ENCODE measurements around the gene MAP3K6.

The MAP3K6 gene

DNA sequence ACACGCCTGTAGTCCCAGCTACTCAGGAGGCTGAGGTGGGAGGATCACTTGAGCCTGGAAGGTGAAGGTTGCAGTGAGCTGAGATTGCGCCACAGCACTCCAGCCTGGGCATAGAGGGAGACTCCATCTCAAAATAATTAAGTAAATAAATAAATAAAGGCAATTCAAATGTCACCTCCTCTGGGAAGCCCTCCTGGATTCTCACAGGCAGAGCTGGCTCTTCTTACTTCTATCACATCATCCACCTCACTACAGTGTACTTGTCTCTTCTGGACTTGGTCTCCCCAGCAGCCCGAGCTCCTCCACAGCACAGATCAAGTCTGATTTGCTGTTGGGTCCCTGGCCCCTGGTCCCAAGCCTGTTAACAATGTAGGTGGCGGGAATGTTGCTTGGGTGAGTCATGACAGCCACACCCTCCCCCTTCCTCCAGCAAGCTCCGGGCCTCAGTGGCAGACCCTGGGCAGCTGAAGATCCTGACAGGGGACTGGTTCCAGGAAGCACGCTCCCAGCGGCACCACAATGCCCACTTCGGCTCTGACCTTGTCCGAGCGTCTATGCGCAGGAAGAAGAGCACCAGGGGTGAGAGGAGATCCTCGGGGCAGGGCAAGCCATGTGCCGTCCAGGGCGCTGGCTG lies 19.7 kb downstream of the MAP3K6 start:
- no peak overlapping the region for H3K4me3 ChIP-seq (ENCODE audit: insufficient read depth, low read depth, low read length, poor library complexity, severe bottlenecking)
- H3K27me3 ChIP-seq (replicated peaks; ENCODE audit: control insufficient read depth, insufficient read depth, low read length, poor library complexity, severe bottlenecking): no peaks in the 10 kb centered on the region
- H3K36me3 ChIP-seq (ENCODE audit: control insufficient read depth, insufficient read depth, low read length): peaks cover 42% of the 10 kb centered on the region
- H3K4me1 ChIP-seq (ENCODE audit: control insufficient read depth, insufficient read depth, low read length, poor library complexity, severe bottlenecking): peaks cover 18% of the 10 kb centered on the region
- no peak for DNase-seq
- H3K9me3 ChIP-seq (ENCODE audit: control insufficient read depth, low read length): no peaks in the 10 kb centered on the region
- H3K27ac ChIP-seq (ENCODE audit: insufficient read depth, low read length, poor library complexity, severe bottlenecking): no peak overlapping the region

DNA sequence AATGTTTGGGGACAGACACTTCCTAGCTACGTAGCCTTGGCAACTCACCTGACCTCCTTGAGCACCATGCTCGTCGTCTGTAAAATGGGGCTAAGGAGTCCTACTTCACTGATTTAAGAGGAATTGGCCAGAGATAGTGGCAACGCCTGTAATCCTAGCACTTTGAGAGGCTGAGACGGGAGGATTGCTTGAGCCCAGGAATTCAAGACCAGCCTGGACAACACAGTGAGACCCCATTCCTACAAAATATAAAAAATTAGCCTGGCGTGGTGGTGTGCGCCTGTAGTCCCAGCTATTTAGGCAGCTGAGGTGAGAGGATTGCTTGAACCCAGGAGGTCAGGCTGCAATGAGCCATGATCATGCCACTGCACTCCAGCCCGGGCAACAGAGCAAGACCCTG lies 20.4 kb downstream of the MAP3K6 start:
- H3K9me3 ChIP-seq (ENCODE audit: control insufficient read depth, low read length): no peaks in the 10 kb centered on the region
- no peaks in the 10 kb centered on the region for H3K27me3 ChIP-seq (replicated peaks; ENCODE audit: control insufficient read depth, insufficient read depth, low read length, poor library complexity, severe bottlenecking)
- no peak for DNase-seq
- no peak overlapping the region for H3K27ac ChIP-seq (ENCODE audit: insufficient read depth, low read length, poor library complexity, severe bottlenecking)
- H3K4me3 ChIP-seq (ENCODE audit: insufficient read depth, low read depth, low read length, poor library complexity, severe bottlenecking): no peak overlapping the region
- peaks cover 24% of the 10 kb centered on the region for H3K4me1 ChIP-seq (ENCODE audit: control insufficient read depth, insufficient read depth, low read length, poor library complexity, severe bottlenecking)
- peaks cover 38% of the 10 kb centered on the region for H3K36me3 ChIP-seq (ENCODE audit: control insufficient read depth, insufficient read depth, low read length)

DNA sequence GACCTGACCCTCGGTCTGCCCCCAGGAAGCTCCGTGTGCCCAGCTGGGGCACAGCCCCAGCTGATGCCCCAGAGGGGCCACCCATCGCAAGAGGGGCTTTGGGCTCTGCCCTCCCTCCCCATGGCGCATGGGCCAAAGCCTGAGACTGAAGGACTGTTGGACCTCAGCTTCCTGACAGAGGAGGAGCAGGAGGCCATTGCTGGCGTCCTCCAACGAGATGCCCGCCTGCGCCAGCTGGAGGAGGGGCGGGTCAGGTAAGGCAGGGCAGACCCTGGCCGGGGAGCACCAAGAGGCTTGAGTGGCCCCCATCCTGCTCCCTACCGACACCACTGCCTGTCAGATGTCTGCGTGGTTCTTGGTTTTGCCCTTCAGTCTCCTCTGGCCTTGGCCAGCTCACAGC lies 21.5 kb downstream of the MAP3K6 start:
- Histone ChIP-seq H3K4me3 (ENCODE audit: insufficient read depth, low read depth, low read length, poor library complexity, severe bottlenecking) (no peak overlapping the region), H3K27ac (ENCODE audit: insufficient read depth, low read length, poor library complexity, severe bottlenecking) (peak overlapping the region; percentile 8), H3K9me3 (ENCODE audit: control insufficient read depth, low read length) (no peaks in the 10 kb centered on the region), H3K27me3 (replicated peaks; ENCODE audit: control insufficient read depth, insufficient read depth, low read length, poor library complexity, severe bottlenecking) (no peaks in the 10 kb centered on the region), H3K36me3 (ENCODE audit: control insufficient read depth, insufficient read depth, low read length) (peaks cover 27% of the 10 kb centered on the region), H3K4me1 (ENCODE audit: control insufficient read depth, insufficient read depth, low read length, poor library complexity, severe bottlenecking) (peaks cover 32% of the 10 kb centered on the region)
- no peak for DNase-seq

DNA sequence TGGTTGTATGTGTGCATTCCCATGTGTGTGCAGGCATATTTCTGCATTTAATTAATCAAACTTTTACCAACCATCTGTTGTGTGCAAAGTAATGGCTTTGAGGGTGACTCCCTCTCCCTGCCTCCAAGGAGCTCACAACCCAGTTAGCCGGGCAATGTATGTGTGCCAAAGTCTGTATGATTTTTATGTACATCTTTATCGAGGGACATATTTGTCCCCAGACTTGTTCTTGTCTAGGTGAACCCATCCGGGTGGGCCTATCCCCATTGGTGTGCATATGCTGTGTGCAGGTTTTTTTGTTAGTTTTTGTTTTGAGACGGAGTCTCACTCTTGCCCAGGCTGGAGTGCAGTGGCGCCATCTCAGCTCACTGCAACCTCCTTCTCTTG lies 23.1 kb downstream of the MAP3K6 start:
- no peak for DNase-seq
- peak overlapping the region; percentile 82 for H3K4me3 ChIP-seq (ENCODE audit: insufficient read depth, low read depth, low read length, poor library complexity, severe bottlenecking)
- H3K27me3 ChIP-seq (replicated peaks; ENCODE audit: control insufficient read depth, insufficient read depth, low read length, poor library complexity, severe bottlenecking): no peaks in the 10 kb centered on the region
- peaks cover 16% of the 10 kb centered on the region for H3K36me3 ChIP-seq (ENCODE audit: control insufficient read depth, insufficient read depth, low read length)
- H3K4me1 ChIP-seq (ENCODE audit: control insufficient read depth, insufficient read depth, low read length, poor library complexity, severe bottlenecking): peaks cover 32% of the 10 kb centered on the region
- no peaks in the 10 kb centered on the region for H3K9me3 ChIP-seq (ENCODE audit: control insufficient read depth, low read length)
- peak overlapping the region; percentile 87 for H3K27ac ChIP-seq (ENCODE audit: insufficient read depth, low read length, poor library complexity, severe bottlenecking)

DNA sequence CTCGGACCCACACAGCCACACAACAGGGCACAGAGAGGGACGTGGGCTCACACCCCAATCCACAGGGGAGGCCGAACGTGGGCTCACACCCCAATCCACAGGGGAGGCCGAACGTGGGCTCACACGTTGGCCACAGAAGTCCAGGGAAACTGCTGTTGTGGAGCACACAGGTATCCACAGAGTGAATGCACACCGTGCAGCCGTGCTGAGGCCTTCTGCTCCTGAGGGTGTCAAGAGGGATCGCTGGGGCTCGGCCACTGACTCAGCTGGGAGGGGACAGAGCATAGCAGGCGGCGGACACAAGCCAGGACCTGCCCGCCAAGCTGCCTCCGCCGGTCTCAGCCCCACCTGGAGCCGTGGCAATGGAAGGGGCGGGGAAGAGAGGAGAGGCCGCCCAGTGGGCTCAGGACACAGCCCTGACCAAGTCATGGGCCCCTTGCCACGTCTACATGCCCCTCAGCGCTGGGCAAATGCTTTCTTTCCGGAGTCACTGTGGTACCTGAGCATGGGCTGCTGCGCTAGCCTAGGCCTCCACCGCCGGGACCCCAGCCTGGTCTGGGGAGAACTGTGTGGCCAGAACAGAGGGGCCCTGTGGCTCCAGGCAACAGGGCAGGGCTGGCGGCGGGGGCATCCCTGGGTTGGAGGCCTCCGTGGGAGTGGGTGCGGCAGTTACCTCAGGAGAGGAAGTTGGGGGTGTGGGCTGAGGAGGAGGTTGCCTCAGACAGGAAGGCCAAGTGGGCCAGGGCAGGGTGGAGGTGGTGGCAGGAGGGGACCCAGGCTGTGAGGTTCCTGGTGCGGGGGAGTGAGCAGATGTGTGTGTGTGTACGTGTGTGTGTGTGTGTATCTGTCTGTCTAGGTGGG lies 23.8 kb downstream of the MAP3K6 start:
- DNase-seq: peak; percentile 69 to 79 (median 75)
- Histone ChIP-seq H3K9me3 (ENCODE audit: control insufficient read depth, low read length) (no peaks in the 10 kb centered on the region), H3K27ac (ENCODE audit: insufficient read depth, low read length, poor library complexity, severe bottlenecking) (peak overlapping the region; percentile 87), H3K4me3 (ENCODE audit: insufficient read depth, low read depth, low read length, poor library complexity, severe bottlenecking) (peak overlapping the region; percentile 82), H3K27me3 (replicated peaks; ENCODE audit: control insufficient read depth, insufficient read depth, low read length, poor library complexity, severe bottlenecking) (no peaks in the 10 kb centered on the region), H3K4me1 (ENCODE audit: control insufficient read depth, insufficient read depth, low read length, poor library complexity, severe bottlenecking) (peaks cover 32% of the 10 kb centered on the region), H3K36me3 (ENCODE audit: control insufficient read depth, insufficient read depth, low read length) (peaks cover 16% of the 10 kb centered on the region)

DNA sequence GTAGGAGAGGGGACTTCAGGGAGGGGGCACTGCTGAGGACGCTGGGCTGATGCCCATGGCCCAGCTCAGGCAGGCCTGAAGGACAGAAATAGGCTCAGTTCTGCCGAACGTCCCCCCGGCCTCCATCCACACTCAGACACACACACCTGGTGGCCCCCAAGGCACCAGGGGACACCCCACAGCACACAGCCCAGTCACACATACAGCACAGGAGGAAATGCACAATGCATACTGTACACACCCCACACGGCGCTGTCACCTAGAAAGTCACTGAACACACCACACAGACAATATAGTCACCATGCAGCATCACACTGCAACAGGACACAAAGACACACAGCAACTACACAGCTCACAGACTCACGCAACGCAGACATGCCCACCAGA lies 24.4 kb downstream of the MAP3K6 start:
- H3K27ac ChIP-seq (ENCODE audit: insufficient read depth, low read length, poor library complexity, severe bottlenecking): peak overlapping the region; percentile 87
- peak overlapping the region; percentile 82 for H3K4me3 ChIP-seq (ENCODE audit: insufficient read depth, low read depth, low read length, poor library complexity, severe bottlenecking)
- H3K36me3 ChIP-seq (ENCODE audit: control insufficient read depth, insufficient read depth, low read length): peaks cover 10% of the 10 kb centered on the region
- H3K4me1 ChIP-seq (ENCODE audit: control insufficient read depth, insufficient read depth, low read length, poor library complexity, severe bottlenecking): peaks cover 32% of the 10 kb centered on the region
- H3K9me3 ChIP-seq (ENCODE audit: control insufficient read depth, low read length): no peaks in the 10 kb centered on the region
- no peaks in the 10 kb centered on the region for H3K27me3 ChIP-seq (replicated peaks; ENCODE audit: control insufficient read depth, insufficient read depth, low read length, poor library complexity, severe bottlenecking)
- DNase-seq: no peak

DNA sequence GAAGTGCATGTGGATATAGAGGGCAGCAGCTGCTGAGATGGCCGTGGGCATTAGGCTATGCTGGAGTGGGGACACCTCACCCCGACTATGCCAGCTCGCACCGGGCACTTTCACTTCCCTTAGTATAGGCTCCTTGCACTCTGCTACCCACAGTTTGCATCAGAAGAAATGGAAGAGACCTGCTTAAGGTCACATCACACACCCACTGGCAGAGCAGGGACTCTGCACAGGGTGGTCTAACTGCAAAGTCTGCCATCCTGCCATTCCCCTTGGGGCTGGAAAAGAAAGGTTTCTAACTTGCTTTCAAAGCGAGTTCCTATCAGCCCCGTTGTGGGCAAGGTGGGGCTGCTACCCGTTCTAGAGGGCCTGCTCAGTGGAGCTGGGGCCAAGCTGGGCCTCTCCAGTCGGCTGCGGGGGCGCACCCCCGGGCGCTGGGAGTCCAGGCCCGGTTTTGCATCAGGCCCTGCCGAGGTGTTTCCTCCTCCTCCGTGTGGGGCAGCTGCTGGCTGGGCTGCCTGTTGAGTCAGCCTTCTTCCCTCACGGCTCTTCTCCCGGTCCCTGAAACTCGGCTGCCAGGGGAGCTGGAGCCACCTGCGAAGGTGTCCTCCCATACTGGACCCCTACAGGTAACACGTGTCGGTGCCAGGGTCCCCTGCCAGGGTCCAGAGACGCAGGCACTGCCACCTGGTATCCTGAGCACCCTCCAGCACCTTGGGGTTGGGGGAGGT lies 25.1 kb downstream of the MAP3K6 start, which contains the start of gene SYTL1:
Gene SYTL1, plus strand, starts transcription at position 498 of the 728 bp plus-strand sequence. CDS start 3,313 bp downstream, outside the sequence.
- H3K27me3 ChIP-seq (replicated peaks; ENCODE audit: control insufficient read depth, insufficient read depth, low read length, poor library complexity, severe bottlenecking): no peaks in the 10 kb centered on the region
- H3K4me3 ChIP-seq (ENCODE audit: insufficient read depth, low read depth, low read length, poor library complexity, severe bottlenecking): peak within 1 kb of the TSS; percentile 82
- peaks cover 6% of the 10 kb centered on the region for H3K36me3 ChIP-seq (ENCODE audit: control insufficient read depth, insufficient read depth, low read length)
- peaks cover 32% of the 10 kb centered on the region for H3K4me1 ChIP-seq (ENCODE audit: control insufficient read depth, insufficient read depth, low read length, poor library complexity, severe bottlenecking)
- no peaks in the 10 kb centered on the region for H3K9me3 ChIP-seq (ENCODE audit: control insufficient read depth, low read length)
- peak; percentile 38 to 54 (median 41) for DNase-seq
- peak within 1 kb of the TSS; percentile 87 for H3K27ac ChIP-seq (ENCODE audit: insufficient read depth, low read length, poor library complexity, severe bottlenecking)

DNA sequence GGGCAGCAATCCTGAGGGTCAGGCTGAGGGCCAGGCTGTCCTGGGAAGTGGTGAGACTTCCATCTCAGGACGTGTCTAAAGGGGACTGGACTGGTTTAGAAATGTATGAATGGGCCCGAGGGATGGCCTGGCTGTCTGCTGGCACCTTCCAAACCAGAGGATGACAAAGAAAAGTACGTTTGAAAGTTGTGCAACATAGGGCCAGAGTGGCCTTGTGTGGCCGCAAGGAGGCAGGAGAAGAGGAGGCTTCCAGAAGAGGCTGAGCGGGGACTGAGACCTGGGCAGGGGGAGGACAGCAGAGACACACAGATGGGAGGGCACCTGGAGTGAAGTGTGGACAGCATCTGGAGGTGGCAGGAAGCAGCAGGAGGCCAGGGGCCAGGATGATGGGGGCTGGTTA lies 27.5 kb downstream of the MAP3K6 start:
- H3K36me3 ChIP-seq (ENCODE audit: control insufficient read depth, insufficient read depth, low read length): peaks cover 22% of the 10 kb centered on the region
- no peaks in the 10 kb centered on the region for H3K27me3 ChIP-seq (replicated peaks; ENCODE audit: control insufficient read depth, insufficient read depth, low read length, poor library complexity, severe bottlenecking)
- H3K9me3 ChIP-seq (ENCODE audit: control insufficient read depth, low read length): no peaks in the 10 kb centered on the region
- no peak overlapping the region for H3K4me3 ChIP-seq (ENCODE audit: insufficient read depth, low read depth, low read length, poor library complexity, severe bottlenecking)
- no peak overlapping the region for H3K27ac ChIP-seq (ENCODE audit: insufficient read depth, low read length, poor library complexity, severe bottlenecking)
- H3K4me1 ChIP-seq (ENCODE audit: control insufficient read depth, insufficient read depth, low read length, poor library complexity, severe bottlenecking): peaks cover 24% of the 10 kb centered on the region
- DNase-seq: no peak

DNA sequence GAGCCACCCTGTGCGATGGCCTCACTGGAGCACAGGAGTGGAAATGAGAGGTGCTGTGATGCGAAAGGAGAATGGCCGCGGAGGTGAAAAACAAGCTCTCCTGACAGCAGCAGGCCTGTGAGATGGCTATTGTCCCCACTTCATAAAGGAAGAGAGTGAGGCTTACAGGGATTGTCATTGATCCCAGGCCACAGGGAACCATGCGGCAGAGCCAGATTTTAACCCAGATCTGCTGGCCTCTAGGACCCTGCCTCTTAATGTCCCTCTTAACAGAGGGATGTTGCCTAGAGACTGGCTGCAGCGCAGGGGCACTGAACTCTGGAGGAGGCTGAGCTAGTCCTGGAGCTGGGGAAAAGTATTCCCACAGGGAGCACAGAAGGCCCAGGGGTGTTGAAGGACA lies 28.0 kb downstream of the MAP3K6 start:
- H3K9me3 ChIP-seq (ENCODE audit: control insufficient read depth, low read length): no peaks in the 10 kb centered on the region
- no peak for DNase-seq
- no peaks in the 10 kb centered on the region for H3K27me3 ChIP-seq (replicated peaks; ENCODE audit: control insufficient read depth, insufficient read depth, low read length, poor library complexity, severe bottlenecking)
- H3K27ac ChIP-seq (ENCODE audit: insufficient read depth, low read length, poor library complexity, severe bottlenecking): no peak overlapping the region
- H3K4me3 ChIP-seq (ENCODE audit: insufficient read depth, low read depth, low read length, poor library complexity, severe bottlenecking): no peak overlapping the region
- peaks cover 19% of the 10 kb centered on the region for H3K4me1 ChIP-seq (ENCODE audit: control insufficient read depth, insufficient read depth, low read length, poor library complexity, severe bottlenecking)
- H3K36me3 ChIP-seq (ENCODE audit: control insufficient read depth, insufficient read depth, low read length): peaks cover 27% of the 10 kb centered on the region

Measured in effector memory CD4-positive, alpha-beta T cell (primary cell).